ENCODE measurements around the gene TBC1D22B. TPM values are rescaled to one million over a fixed set of nuclear protein-coding genes. Genes with fewer than 3 reads are reported as not detected.
"Not testable (repeated sequence)": the region's sequence is repeated elsewhere in the genome, so short reads cannot be mapped to it uniquely, and the experiment has no call there.

TBC1D22B gene
- total and polyA plus RNA-seq, 2 donors: 7.7 to 8.8 TPM

GRCh38 chr6:37285861-37286311 is 28.3 kb downstream of the TBC1D22B start:
- 98% methylated on average over 4 of the region's 4 CpGs for WGBS
- no peak overlapping the region for H3K4me3 ChIP-seq (ENCODE audit: low read length in 2 of 2)
- H3K36me3 ChIP-seq (ENCODE audit: control insufficient read depth in 2 of 2, insufficient read depth in 2 of 2, low read length in 1 of 2): peaks cover 32 to 62% of the 10 kb centered on the region in 2 donors
- no peaks in the 10 kb centered on the region for H3K27me3 ChIP-seq (ENCODE audit: control insufficient read depth in 2 of 2, insufficient read depth in 1 of 2, low read length in 1 of 2)
- no peak overlapping the region for H3K27ac ChIP-seq (ENCODE audit: low read depth in 1 of 2, low read length in 1 of 2)
- no peak for DNase-seq (ENCODE audit: low read depth in 6 of 9, low spot score in 9 of 9)
- H3K9me3 ChIP-seq (ENCODE audit: control insufficient read depth in 2 of 2, insufficient read depth in 1 of 2, low read length in 1 of 2): no peaks in the 10 kb centered on the region
- H3K4me1 ChIP-seq (ENCODE audit: control insufficient read depth in 2 of 2, insufficient read depth in 2 of 2, low read length in 2 of 2): peaks cover 20 to 66% of the 10 kb centered on the region in 2 donors

GRCh38 chr6:37287519-37288157 is 30.1 kb downstream of the TBC1D22B start:
- no peak overlapping the region for H3K27ac ChIP-seq (ENCODE audit: low read depth in 1 of 2, low read length in 1 of 2)
- H3K27me3 ChIP-seq (ENCODE audit: control insufficient read depth in 2 of 2, insufficient read depth in 1 of 2, low read length in 1 of 2): no peaks in the 10 kb centered on the region
- no peak for DNase-seq (ENCODE audit: low read depth in 6 of 9, low spot score in 9 of 9)
- peaks cover 14 to 61% of the 10 kb centered on the region in 2 donors for H3K4me1 ChIP-seq (ENCODE audit: control insufficient read depth in 2 of 2, insufficient read depth in 2 of 2, low read length in 2 of 2)
- no peak overlapping the region for H3K4me3 ChIP-seq (ENCODE audit: low read length in 2 of 2)
- peaks cover 33 to 69% of the 10 kb centered on the region in 2 donors for H3K36me3 ChIP-seq (ENCODE audit: control insufficient read depth in 2 of 2, insufficient read depth in 2 of 2, low read length in 1 of 2)
- H3K9me3 ChIP-seq (ENCODE audit: control insufficient read depth in 2 of 2, insufficient read depth in 1 of 2, low read length in 1 of 2): no peaks in the 10 kb centered on the region
- 97% methylated on average over 2 of the region's 2 CpGs for WGBS

- Histone ChIP-seq H3K4me3 (ENCODE audit: low read length in 2 of 2) (no peak overlapping the region), H3K27ac (ENCODE audit: low read depth in 1 of 2, low read length in 1 of 2) (no peak overlapping the region), H3K36me3 (ENCODE audit: control insufficient read depth in 2 of 2, insufficient read depth in 2 of 2, low read length in 1 of 2) (peaks cover 27 to 67% of the 10 kb centered on the region in 2 donors), H3K27me3 (ENCODE audit: control insufficient read depth in 2 of 2, insufficient read depth in 1 of 2, low read length in 1 of 2) (no peaks in the 10 kb centered on the region), H3K4me1 (ENCODE audit: control insufficient read depth in 2 of 2, insufficient read depth in 2 of 2, low read length in 2 of 2) (peaks cover 14 to 57% of the 10 kb centered on the region in 2 donors), H3K9me3 (ENCODE audit: control insufficient read depth in 2 of 2, insufficient read depth in 1 of 2, low read length in 1 of 2) (no peaks in the 10 kb centered on the region)
- no peak for DNase-seq (ENCODE audit: low read depth in 6 of 9, low spot score in 9 of 9)
- WGBS: 97% methylated on average over 2 of the region's 2 CpGs
Observed at GRCh38 chr6:37288247-37288646, 30.7 kb downstream of the TBC1D22B start.

- H3K27ac ChIP-seq (ENCODE audit: low read depth in 1 of 2, low read length in 1 of 2): peak overlapping the region; percentile 53 to 85
- no peaks in the 10 kb centered on the region for H3K9me3 ChIP-seq (ENCODE audit: control insufficient read depth in 2 of 2, insufficient read depth in 1 of 2, low read length in 1 of 2)
- no peak overlapping the region for H3K4me3 ChIP-seq (ENCODE audit: low read length in 2 of 2)
- no peaks in the 10 kb centered on the region for H3K27me3 ChIP-seq (ENCODE audit: control insufficient read depth in 2 of 2, insufficient read depth in 1 of 2, low read length in 1 of 2)
- peaks cover 14 to 62% of the 10 kb centered on the region in 2 donors for H3K36me3 ChIP-seq (ENCODE audit: control insufficient read depth in 2 of 2, insufficient read depth in 2 of 2, low read length in 1 of 2)
- WGBS: 3% methylated on average over 3 of the region's 3 CpGs
- peaks cover 14 to 43% of the 10 kb centered on the region in 2 donors for H3K4me1 ChIP-seq (ENCODE audit: control insufficient read depth in 2 of 2, insufficient read depth in 2 of 2, low read length in 2 of 2)
- DNase-seq (ENCODE audit: low read depth in 6 of 9, low spot score in 9 of 9): peak in 4 of 9 donors; percentile 47 to 81 (median 56)
Observed at GRCh38 chr6:37289931-37290330, 32.4 kb downstream of the TBC1D22B start.

- H3K4me3 ChIP-seq (ENCODE audit: low read length in 2 of 2): no peak overlapping the region
- peaks cover 14 to 31% of the 10 kb centered on the region in 2 donors for H3K4me1 ChIP-seq (ENCODE audit: control insufficient read depth in 2 of 2, insufficient read depth in 2 of 2, low read length in 2 of 2)
- H3K27ac ChIP-seq (ENCODE audit: low read depth in 1 of 2, low read length in 1 of 2): no peak overlapping the region
- no peak for DNase-seq (ENCODE audit: low read depth in 6 of 9, low spot score in 9 of 9)
- no peaks in the 10 kb centered on the region for H3K27me3 ChIP-seq (ENCODE audit: control insufficient read depth in 2 of 2, insufficient read depth in 1 of 2, low read length in 1 of 2)
- peaks cover 18 to 51% of the 10 kb centered on the region in 2 donors for H3K36me3 ChIP-seq (ENCODE audit: control insufficient read depth in 2 of 2, insufficient read depth in 2 of 2, low read length in 1 of 2)
- H3K9me3 ChIP-seq (ENCODE audit: control insufficient read depth in 2 of 2, insufficient read depth in 1 of 2, low read length in 1 of 2): no peaks in the 10 kb centered on the region
Observed at GRCh38 chr6:37293426-37293825, 35.9 kb downstream of the TBC1D22B start.

GRCh38 chr6:37297637-37298036 is 40.1 kb downstream of the TBC1D22B start:
- DNase-seq (ENCODE audit: low read depth in 6 of 9, low spot score in 9 of 9); H3K27me3 ChIP-seq (ENCODE audit: control insufficient read depth in 2 of 2, insufficient read depth in 1 of 2, low read length in 1 of 2); H3K27ac ChIP-seq (ENCODE audit: low read depth in 1 of 2, low read length in 1 of 2); H3K9me3 ChIP-seq (ENCODE audit: control insufficient read depth in 2 of 2, insufficient read depth in 1 of 2, low read length in 1 of 2); H3K4me3 ChIP-seq (ENCODE audit: low read length in 2 of 2): not testable (repeated sequence)
- Histone ChIP-seq H3K36me3 (ENCODE audit: control insufficient read depth in 2 of 2, insufficient read depth in 2 of 2, low read length in 1 of 2) (peaks cover 14 to 42% of the 10 kb centered on the region in 2 donors), H3K4me1 (ENCODE audit: control insufficient read depth in 2 of 2, insufficient read depth in 2 of 2, low read length in 2 of 2) (peaks cover 12 to 13% of the 10 kb centered on the region in 2 donors)

GRCh38 chr6:37298958-37299357 is 41.4 kb downstream of the TBC1D22B start:
- peaks cover 21 to 26% of the 10 kb centered on the region in 2 donors for H3K4me1 ChIP-seq (ENCODE audit: control insufficient read depth in 2 of 2, insufficient read depth in 2 of 2, low read length in 2 of 2)
- H3K36me3 ChIP-seq (ENCODE audit: control insufficient read depth in 2 of 2, insufficient read depth in 2 of 2, low read length in 1 of 2): peaks cover 23 to 35% of the 10 kb centered on the region in 2 donors
- no peak overlapping the region for H3K4me3 ChIP-seq (ENCODE audit: low read length in 2 of 2)
- H3K27ac ChIP-seq (ENCODE audit: low read depth in 1 of 2, low read length in 1 of 2): no peak overlapping the region
- no peak for DNase-seq (ENCODE audit: low read depth in 6 of 9, low spot score in 9 of 9)
- H3K27me3 ChIP-seq (ENCODE audit: control insufficient read depth in 2 of 2, insufficient read depth in 1 of 2, low read length in 1 of 2): no peaks in the 10 kb centered on the region
- H3K9me3 ChIP-seq (ENCODE audit: control insufficient read depth in 2 of 2, insufficient read depth in 1 of 2, low read length in 1 of 2): no peaks in the 10 kb centered on the region

GRCh38 chr6:37299990-37300389 is 42.4 kb downstream of the TBC1D22B start:
- H3K27ac ChIP-seq (ENCODE audit: low read depth in 1 of 2, low read length in 1 of 2): no peak overlapping the region
- H3K4me3 ChIP-seq (ENCODE audit: low read length in 2 of 2): no peak overlapping the region
- H3K9me3 ChIP-seq (ENCODE audit: control insufficient read depth in 2 of 2, insufficient read depth in 1 of 2, low read length in 1 of 2): no peaks in the 10 kb centered on the region
- WGBS: 97% methylated on average over 4 of the region's 4 CpGs
- peaks cover 22 to 34% of the 10 kb centered on the region in 2 donors for H3K36me3 ChIP-seq (ENCODE audit: control insufficient read depth in 2 of 2, insufficient read depth in 2 of 2, low read length in 1 of 2)
- no peaks in the 10 kb centered on the region for H3K27me3 ChIP-seq (ENCODE audit: control insufficient read depth in 2 of 2, insufficient read depth in 1 of 2, low read length in 1 of 2)
- DNase-seq (ENCODE audit: low read depth in 6 of 9, low spot score in 9 of 9): no peak
- peaks cover 21 to 27% of the 10 kb centered on the region in 2 donors for H3K4me1 ChIP-seq (ENCODE audit: control insufficient read depth in 2 of 2, insufficient read depth in 2 of 2, low read length in 2 of 2)

GRCh38 chr6:37302086-37302686 is 44.6 kb downstream of the TBC1D22B start:
- Histone ChIP-seq H3K9me3 (ENCODE audit: control insufficient read depth in 2 of 2, insufficient read depth in 1 of 2, low read length in 1 of 2) (no peaks in the 10 kb centered on the region), H3K4me1 (ENCODE audit: control insufficient read depth in 2 of 2, insufficient read depth in 2 of 2, low read length in 2 of 2) (peaks cover 21 to 27% of the 10 kb centered on the region in 2 donors), H3K36me3 (ENCODE audit: control insufficient read depth in 2 of 2, insufficient read depth in 2 of 2, low read length in 1 of 2) (peaks cover 27 to 31% of the 10 kb centered on the region in 2 donors), H3K27ac (ENCODE audit: low read depth in 1 of 2, low read length in 1 of 2) (peak overlapping the region in 1 of 2 donors; percentile 28), H3K4me3 (ENCODE audit: low read length in 2 of 2) (no peak overlapping the region), H3K27me3 (ENCODE audit: control insufficient read depth in 2 of 2, insufficient read depth in 1 of 2, low read length in 1 of 2) (no peaks in the 10 kb centered on the region)
- peak in 5 of 9 donors; percentile 47 to 79 (median 61) for DNase-seq (ENCODE audit: low read depth in 6 of 9, low spot score in 9 of 9)
- 100% methylated on average over 1 of the region's 1 CpG for WGBS
